NCI-H774 (cell line): Measurements from ENCODE around the gene UBR3.

ENCODE experiments used
- DNase-seq: peaks from one replicate; lab custom pipeline; 2025; lab: John Stamatoyannopoulos, UW

UBR3 gene

GRCh38 chr2:170052151-170052550 is 224.9 kb downstream of the UBR3 start:
- no peak for DNase-seq

GRCh38 chr2:170054997-170055396 is 227.7 kb downstream of the UBR3 start:
- no peak for DNase-seq

- no peak for DNase-seq
These were observed 229.6 kb downstream of the UBR3 start for GRCh38 chr2:170056900-170057299.

GRCh38 chr2:170063456-170064235 is 236.4 kb downstream of the UBR3 start:
- no peak for DNase-seq

- DNase-seq, result no peak
These were observed 243.5 kb downstream of the UBR3 start for GRCh38 chr2:170070778-170071177.

- no peak for DNase-seq
These were observed 246.0 kb downstream of the UBR3 start for GRCh38 chr2:170073288-170073687.

GRCh38 chr2:170076189-170076588 is 248.9 kb downstream of the UBR3 start:
- DNase-seq, result no peak

- no peak for DNase-seq
These were observed 250.7 kb downstream of the UBR3 start for GRCh38 chr2:170077830-170078569.

- DNase-seq, result no peak
These were observed 257.7 kb downstream of the UBR3 start for GRCh38 chr2:170084820-170085491.

GRCh38 chr2:170086117-170086688 is 258.9 kb downstream of the UBR3 start:
- no peak for DNase-seq

- DNase-seq, result no peak
These were observed 259.6 kb downstream of the UBR3 start for GRCh38 chr2:170086751-170087412.

GRCh38 chr2:170087413-170087793 is 260.1 kb downstream of the UBR3 start:
- no peak for DNase-seq

- no peak for DNase-seq
These were observed 261.5 kb downstream of the UBR3 start for GRCh38 chr2:170088776-170089175.

GRCh38 chr2:170090229-170090628 is 263.0 kb downstream of the UBR3 start:
- DNase-seq, result no peak

- no peak for DNase-seq
These were observed 264.2 kb downstream of the UBR3 start for GRCh38 chr2:170091436-170091835.

- DNase-seq, result no peak
These were observed 265.3 kb downstream of the UBR3 start for GRCh38 chr2:170092436-170093060.

GRCh38 chr2:170095380-170095779 is 268.1 kb downstream of the UBR3 start:
- no peak for DNase-seq

- DNase-seq, result no peak
These were observed 271.5 kb downstream of the UBR3 start for GRCh38 chr2:170098626-170099312.

GRCh38 chr2:170101789-170102188 is 274.5 kb downstream of the UBR3 start:
- no peak for DNase-seq

GRCh38 chr2:170106102-170106840 is 279.0 kb downstream of the UBR3 start:
- no peak for DNase-seq
